Breast epithelium (tissue), 3 donors: Measurements from ENCODE around the gene CCDC184.
A peak's percentile ranks its signal among the peaks of the same experiment; 100 is the strongest.

Experiments
- CTCF ChIP-seq, 3 donors: fragments of 450-650 bp; IDR thresholded peaks; one replicate each; pipeline ENCODE4 v1.5.1; 2016 to 2017; ENCODE audit warnings: antibody characterized with exemption in 3 of 3, mild to moderate bottlenecking in 3 of 3, moderate library complexity in 3 of 3
- POLR2A ChIP-seq: fragments of 450-650 bp; IDR thresholded peaks from one replicate; pipeline ENCODE4 v1.6.1; 2016; ENCODE audit warnings: antibody characterized with exemption, mild to moderate bottlenecking, moderate library complexity
- POLR2AphosphoS5 ChIP-seq, 3 donors: sonication (generic); formaldehyde crosslinking; IDR thresholded peaks; one replicate each; pipeline ENCODE4 v1.6.1; 2017; ENCODE audit warnings: antibody characterized with exemption in 3 of 3

GRCh38 chr12:48189331-48190125, 6.1 kb downstream of the CCDC184 start:
- TF ChIP-seq CTCF (IDR thresholded peaks at IDR 0.05): peak; percentile 79 to 85 (median 79)
- no peak for TF ChIP-seq POLR2A
- no peak for TF ChIP-seq POLR2AphosphoS5 (IDR thresholded peaks at IDR 0.05)
